GM06990 (cell line): ENCODE measurements around the gene RFTN1.

Experiments
- DNase-seq: peaks from one replicate; pipeline ENCODE4 v3.0.0-alpha.2; 2011; ENCODE audit not compliant: insufficient read length; ENCODE audit errors: extremely low read depth
- H3K27me3 ChIP-seq: replicated peaks from 2 replicates; pipeline ENCODE4 v1.6.0; 2011; ENCODE audit warnings: low read length; ENCODE audit not compliant: control insufficient read depth, insufficient read depth
- H3K36me3 ChIP-seq: 2 replicates; pipeline ENCODE4 v1.5.1; 2011; ENCODE audit warnings: low read length; ENCODE audit not compliant: control insufficient read depth, insufficient read depth
- H3K4me3 ChIP-seq: replicated peaks from 2 replicates; pipeline ENCODE4 v1.5.1; 2011; ENCODE audit warnings: low read depth, mild to moderate bottlenecking, control low read depth, low read length
- CTCF ChIP-seq: IDR thresholded peaks from 2 replicates; pipeline ENCODE4 v1.5.1; 2011; ENCODE audit warnings: low read length, control low read depth, mild to moderate bottlenecking, inconsistent platforms; ENCODE audit not compliant: insufficient read depth, poor library complexity, severe bottlenecking

RFTN1 gene

GRCh38 chr3:16545413-16546185 lies 32.1 kb upstream of the RFTN1 start:
- H3K4me3 ChIP-seq, result no peak overlapping the region
- no peaks in the 10 kb centered on the region for H3K27me3 ChIP-seq
- TF ChIP-seq CTCF, result no peak
- H3K36me3 ChIP-seq, result no peaks in the 10 kb centered on the region
- DNase-seq, result no peak

- H3K4me3 ChIP-seq, result no peak overlapping the region
- DNase-seq, result no peak
- H3K27me3 ChIP-seq, result peaks cover 2% of the 10 kb centered on the region; the same call in 1 of the 2 replicates
- H3K36me3 ChIP-seq, result no peaks in the 10 kb centered on the region
- TF ChIP-seq CTCF, result no peak
Measured at GRCh38 chr3:16543242-16543864, 29.9 kb upstream of the RFTN1 start.

- no peak for DNase-seq
- peaks cover 2% of the 10 kb centered on the region; the same call in 1 of the 2 replicates for H3K27me3 ChIP-seq
- no peak overlapping the region for H3K4me3 ChIP-seq
- TF ChIP-seq CTCF, result no peak
- no peaks in the 10 kb centered on the region for H3K36me3 ChIP-seq
Measured at GRCh38 chr3:16538507-16538906, 25.0 kb upstream of the RFTN1 start.

GRCh38 chr3:16536996-16537395 lies 23.5 kb upstream of the RFTN1 start:
- no peak for DNase-seq
- Histone ChIP-seq H3K27me3 (peaks cover 2% of the 10 kb centered on the region; the same call in 1 of the 2 replicates), H3K36me3 (no peaks in the 10 kb centered on the region), H3K4me3 (no peak overlapping the region)
- TF ChIP-seq CTCF, result no peak

- no peak for DNase-seq
- peaks cover 2% of the 10 kb centered on the region; the same call in 1 of the 2 replicates for H3K27me3 ChIP-seq
- no peaks in the 10 kb centered on the region for H3K36me3 ChIP-seq
- no peak for TF ChIP-seq CTCF
- no peak overlapping the region for H3K4me3 ChIP-seq
Measured at GRCh38 chr3:16536344-16536663, 22.8 kb upstream of the RFTN1 start.
